ENCODE measurements around the gene LLGL2. TPM values are rescaled to one million over a fixed set of nuclear protein-coding genes. Genes with fewer than 3 reads are reported as not detected.
"Not testable (repeated sequence)": the region's sequence is repeated elsewhere in the genome, so short reads cannot be mapped to it uniquely, and the experiment has no call there.

LLGL2 gene
- total RNA-seq, 1 donor from 2014 or later: 0.75 TPM

DNA sequence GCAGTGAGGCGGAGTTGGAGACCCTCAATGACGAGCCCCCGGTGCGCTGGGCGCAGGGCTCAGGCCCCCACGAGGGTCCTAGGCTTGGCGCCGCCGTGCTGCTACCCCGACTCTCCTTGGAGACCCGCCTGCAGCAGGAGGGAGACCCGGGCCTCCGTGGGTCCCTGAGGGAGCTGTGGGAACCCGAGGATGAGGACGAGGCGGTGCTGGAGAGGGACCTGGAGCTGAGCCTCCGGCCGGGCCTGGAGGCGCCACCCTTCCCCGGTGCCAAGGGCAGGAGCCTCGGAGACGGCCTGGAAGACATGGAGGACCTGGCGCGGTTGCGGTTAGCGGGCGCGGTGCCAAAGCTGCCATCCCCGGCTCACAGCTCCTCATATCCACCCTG, 64.4 kb downstream of the LLGL2 start:
- no peak for DNase-seq (ENCODE audit: low read depth)

DNA sequence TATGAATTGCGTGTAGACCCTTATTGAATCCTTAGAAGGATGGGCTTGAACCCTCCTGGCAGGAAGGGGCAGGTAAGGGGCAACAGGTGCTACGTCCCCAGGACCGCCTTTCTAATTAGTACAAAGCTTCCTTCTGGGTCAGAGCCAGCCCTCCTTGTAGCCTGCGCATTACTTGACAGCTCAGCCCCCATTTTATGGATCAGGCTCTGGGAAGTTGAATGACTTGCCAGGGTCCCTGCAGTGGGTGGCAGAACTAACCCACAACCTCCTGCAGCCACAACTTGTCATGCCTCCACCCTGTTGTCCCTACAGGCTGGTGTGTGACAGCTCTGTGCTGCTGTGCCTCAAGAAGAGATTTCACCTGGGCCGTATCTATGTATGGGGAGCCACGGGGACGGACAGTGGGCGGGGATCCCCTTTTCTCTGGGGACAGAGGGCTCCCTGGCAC, 64.8 kb downstream of the LLGL2 start:
- no peak for DNase-seq (ENCODE audit: low read depth)

DNA sequence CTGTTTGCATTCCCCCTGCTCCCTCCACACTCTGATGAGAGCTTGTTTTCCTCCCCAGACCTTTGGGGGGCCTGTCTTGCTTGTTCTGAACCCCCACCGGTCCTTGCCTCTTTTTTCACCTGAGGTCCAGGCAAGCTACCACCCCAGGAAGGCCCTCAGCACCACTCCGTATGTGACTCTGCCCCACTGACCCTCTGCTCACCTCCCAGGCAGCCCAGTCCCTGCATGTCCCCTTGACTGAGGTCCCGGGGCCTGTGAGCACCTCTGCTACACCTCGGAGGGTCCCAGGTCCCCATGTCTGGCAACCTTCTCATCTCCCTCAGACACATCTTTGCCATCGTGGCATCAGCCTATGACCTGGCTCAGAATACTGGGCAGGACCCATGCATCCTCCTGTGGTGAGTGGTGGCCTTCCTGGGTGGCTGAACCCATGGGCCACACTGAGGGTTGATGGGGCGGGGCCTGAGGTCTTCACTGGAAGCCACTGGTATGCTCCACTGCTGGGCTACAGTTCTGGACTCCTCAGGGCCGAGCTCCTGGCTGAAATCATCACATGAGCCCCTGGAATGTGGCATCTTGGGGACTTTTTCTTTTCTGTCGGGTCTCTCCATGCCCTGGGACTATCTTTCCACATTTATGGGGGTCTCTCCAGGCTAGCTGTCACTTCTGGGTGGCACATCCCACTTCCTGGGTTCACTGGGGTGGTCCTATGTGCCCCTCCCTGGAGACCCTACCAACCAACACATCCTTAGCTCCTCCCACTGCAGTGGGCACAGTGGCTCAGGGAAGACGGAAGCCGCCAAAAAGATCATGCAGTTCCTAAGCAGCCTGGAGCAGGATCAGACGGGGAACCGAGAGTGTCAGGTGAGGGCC, 65.6 kb downstream of the LLGL2 start:
- no peak for DNase-seq (ENCODE audit: low read depth)

DNA sequence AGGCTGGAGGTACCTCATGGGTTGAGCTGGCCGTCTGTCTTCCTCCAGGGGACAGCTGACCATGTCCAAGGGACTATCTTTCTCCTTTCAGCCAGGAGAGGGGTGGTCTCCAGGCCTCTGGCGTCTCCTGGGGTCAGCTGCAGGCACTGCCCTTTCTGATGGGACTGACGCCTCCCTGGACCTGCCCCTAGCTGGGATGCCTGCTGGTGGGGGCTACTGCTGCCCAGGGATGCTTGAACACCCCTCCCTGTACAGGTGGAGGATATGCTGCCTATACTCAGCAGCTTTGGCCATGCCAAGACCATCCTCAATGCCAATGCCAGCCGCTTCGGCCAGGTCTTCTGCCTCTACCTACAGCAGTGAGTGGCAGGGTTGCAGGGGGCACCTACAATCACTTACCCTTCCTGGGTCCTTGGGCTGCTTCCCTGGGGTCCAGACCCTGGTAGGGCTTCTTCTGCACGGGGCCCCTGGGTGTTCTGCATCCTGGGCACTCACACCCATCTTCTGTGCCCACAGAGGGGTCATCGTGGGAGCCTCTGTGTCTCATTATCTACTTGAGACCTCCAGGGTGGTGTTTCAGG, 66.3 kb downstream of the LLGL2 start:
- DNase-seq (ENCODE audit: low read depth): no peak

DNA sequence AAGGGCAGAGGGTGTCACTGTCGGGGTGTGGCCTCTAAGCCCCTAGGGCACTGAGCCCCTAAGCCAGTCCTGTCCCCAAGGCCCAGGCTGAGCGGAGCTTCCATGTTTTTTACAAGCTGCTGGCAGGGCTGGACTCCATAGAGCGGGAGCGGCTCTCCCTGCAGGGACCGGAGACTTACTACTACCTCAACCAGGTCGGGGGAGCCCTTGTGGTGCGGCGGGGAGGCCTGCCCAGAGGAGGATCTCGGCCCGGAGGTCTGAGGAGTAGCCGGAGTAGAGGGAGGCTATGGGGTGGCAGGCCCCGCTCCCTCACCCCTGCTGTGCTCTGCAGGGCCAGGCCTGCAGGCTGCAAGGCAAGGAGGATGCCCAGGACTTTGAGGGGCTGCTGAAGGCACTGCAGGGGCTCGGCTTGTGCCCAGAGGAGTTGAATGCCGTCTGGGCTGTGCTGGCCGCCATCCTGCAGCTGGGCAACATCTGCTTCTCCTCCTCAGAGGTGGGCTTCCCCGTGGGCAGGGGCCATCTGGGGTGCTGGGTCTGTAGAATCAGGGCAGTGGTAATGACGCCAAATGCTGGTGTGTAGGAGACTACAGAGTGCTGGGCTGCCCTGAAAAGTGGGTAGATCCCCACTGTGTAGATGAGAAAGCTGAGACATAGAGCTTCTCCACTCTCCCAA, 67.0 kb downstream of the LLGL2 start:
- no peak for DNase-seq (ENCODE audit: low read depth)

DNA sequence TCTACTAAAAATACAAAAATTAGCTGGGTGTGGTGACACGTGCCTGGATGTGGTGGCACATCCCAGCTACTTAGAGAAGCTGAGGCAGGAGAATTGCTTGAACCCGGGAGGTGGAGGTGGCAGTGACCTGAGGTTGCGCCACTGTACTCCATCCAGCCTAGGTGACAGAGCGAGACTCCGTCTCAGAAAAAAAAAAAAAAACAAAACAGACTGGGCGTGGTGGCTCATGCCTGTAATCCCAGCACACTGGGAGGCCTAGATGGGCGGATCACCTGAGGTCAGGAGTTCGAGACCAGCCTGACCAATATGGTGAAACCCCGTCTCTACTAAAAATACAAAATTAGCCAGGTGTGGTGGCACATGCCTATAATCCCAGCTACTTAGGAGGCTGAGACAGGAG, 67.9 kb downstream of the LLGL2 start:
- DNase-seq (ENCODE audit: low read depth): not testable (repeated sequence)

DNA sequence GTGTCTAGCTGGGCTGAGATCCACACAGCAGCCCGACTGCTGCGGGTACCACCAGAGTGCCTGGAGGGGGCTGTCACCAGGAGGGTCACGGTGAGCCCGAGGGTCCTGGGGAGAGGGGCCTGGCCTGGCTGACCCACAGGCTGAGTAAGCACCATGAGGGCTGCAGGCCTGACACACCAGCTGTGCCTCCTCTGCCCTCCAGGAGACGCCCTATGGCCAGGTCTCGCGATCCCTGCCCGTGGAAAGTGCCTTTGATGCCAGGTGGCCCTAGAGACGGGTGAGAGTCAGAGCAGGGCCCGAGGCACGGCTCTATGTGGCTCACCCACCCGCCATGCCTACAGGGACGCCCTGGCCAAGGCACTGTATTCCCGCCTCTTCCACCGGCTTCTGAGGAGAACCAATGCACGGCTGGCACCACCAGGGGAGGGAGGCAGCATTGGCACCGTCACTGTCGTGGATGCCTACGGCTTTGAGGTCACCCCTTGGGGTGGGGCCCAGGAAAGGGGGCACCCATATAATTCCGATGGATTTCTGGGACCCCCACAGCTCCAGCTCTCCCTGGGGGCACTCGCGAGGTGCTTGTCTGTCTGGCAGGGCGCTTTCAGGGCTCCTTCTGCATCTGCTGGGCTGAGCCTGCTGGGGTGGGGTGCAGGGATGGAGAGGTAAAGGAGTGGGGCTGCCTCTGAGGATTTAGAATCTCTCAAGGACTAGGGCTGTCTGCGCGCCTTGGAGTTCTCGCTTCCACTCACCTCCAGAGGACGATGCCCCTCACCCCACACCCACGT, 69.2 kb downstream of the LLGL2 start:
- DNase-seq (ENCODE audit: low read depth): no peak

DNA sequence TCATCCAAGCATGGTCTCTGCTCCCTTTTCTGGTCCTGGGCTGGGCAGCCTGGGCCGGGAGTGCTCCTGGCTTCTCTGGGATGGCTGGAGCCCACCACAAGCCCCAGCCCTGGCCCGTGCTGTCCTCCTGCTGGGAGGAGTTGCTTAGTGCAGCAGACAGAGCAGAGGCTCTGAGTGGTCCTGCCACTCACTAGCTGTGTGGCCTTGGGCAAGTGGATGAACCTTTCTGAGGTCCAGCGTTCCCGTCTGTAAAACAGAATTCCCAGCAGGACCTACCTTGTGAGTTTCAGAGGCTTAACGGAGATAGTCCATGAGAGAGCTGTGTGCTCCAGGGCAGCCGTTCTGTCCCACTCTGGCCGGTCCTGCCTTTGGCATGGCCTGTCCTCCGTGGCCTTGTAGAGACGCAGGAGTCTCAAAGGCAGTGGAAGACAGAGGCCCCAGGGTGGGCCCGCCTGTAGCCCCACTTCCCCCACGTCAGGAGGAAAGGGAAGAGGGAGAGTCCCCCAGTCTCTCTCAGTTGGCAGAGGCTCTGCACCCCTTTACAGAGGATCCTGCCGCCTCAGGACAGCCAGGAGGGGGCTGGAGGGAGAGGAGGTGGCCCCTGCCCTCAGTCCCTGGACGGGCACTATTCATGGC, 69.9 kb downstream of the LLGL2 start:
- DNase-seq (ENCODE audit: low read depth): no peak

DNA sequence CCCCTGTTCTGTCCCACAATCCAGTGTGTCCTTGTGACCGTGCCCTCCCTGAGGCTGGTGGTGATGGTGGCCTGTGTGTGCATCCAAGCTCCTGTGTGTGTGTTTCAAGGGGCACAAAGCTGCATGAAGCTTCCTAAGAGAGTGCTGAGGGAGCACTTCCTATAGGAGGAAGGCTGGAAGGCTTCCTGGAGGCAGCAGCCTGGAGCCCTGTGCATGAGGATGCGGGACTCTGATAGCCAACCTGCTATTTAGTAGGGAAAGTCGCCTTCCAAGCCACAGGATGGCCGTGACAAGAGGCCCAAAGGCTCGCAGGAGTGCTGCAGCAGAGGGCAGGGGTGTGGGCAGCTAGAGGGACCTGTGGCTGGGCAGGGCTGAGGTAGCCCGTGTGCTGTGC, 70.4 kb downstream of the LLGL2 start:
- no peak for DNase-seq (ENCODE audit: low read depth)

DNA sequence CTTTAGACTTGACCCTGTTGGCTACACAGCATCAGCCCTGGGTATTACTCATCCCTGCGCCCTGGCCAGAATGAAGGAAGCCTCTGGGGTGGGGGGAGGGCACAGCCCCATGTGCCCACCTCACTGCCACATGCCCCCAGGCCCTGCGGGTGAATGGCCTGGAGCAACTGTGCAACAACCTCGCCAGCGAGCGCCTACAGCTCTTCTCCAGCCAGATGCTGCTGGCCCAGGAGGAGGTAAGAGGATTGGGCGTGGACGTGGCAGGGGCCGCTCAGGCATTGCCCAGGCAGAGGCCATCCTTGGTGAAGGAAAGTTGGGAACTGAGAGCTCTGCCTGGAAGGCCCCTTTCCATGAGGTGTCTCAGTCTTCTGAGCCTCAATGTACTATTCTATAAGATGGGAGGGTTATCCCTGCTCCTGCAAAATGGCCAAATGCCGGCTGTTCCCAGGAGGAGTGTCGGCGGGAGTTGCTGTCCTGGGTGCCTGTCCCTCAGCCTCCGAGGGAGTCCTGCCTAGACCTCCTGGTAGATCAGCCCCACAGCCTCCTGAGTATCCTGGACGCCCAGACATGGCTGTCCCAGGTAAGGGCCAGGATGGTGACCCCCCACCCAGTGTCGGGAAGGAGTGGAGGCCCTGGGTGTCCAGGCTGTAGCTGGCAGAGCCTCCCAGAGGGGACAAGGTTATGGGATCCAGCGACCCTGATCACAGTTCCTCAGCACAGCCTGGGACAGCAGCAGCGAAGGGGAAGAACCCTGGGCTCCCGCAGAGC, 71.0 kb downstream of the LLGL2 start:
- no peak for DNase-seq (ENCODE audit: low read depth)

DNA sequence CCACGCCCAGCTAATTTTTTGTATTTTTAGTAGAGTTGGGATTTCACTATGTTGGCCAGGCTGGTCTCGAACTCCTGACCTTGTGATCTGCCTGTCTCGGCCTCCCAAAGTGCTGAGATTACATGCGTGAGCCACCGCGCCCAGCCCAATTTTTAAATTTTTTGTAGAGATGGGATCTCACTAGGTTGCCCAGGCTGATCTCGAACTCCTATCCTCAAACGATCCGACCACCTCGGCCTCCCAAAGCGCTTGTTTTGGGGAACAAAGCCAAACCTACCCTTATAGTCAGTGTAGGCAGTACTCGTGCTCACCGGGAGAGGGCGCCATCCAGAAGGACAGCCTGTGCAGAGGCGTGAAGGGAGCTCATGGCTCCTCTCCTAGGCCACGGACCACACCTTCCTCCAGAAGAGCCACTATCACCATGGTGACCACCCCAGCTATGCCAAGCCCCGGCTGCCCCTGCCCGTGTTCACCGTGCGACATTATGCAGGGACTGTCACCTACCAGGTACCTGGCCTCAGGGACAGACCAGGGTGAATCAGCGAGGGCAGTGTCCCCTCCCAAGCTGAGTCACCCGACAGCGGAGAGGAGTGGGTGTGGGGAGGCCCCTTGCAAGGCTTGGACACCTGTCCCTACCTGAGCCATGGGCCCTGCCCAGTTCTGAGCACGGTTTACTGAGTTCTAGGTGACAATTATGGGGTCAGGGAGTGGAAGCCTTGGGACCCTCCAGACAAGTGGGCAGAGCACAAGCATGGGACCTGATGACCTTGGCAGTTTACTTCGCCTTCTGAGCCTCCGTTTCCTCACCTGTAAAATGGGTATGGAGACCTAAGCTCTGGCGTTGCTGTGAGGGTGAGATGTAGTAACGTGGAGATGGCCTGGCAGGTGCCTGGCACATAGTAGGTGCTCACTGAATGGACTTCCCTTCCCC, 75.8 kb downstream of the LLGL2 start:
- peak; percentile 50 for DNase-seq (ENCODE audit: low read depth)

DNA sequence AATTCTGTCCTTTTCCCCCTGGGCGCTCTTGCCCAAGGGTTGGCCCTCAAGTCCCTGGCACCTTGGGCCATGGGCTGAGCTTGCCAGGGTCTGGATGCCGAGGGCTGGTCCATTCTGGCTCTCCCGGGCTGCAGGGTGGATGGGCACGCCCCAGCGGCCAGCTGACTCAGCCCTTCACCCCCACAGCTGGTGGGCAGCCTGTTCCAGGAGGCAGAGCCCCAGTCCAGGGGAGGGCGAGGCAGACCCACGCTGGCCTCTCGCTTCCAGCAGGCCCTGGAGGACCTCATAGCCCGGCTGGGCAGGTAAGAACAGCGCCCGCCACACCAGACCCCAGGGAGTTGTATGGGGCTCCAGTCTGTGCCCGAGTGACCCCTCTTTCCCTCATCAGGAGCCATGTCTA, 77.1 kb downstream of the LLGL2 start:
- DNase-seq (ENCODE audit: low read depth): peak; percentile 27

DNA sequence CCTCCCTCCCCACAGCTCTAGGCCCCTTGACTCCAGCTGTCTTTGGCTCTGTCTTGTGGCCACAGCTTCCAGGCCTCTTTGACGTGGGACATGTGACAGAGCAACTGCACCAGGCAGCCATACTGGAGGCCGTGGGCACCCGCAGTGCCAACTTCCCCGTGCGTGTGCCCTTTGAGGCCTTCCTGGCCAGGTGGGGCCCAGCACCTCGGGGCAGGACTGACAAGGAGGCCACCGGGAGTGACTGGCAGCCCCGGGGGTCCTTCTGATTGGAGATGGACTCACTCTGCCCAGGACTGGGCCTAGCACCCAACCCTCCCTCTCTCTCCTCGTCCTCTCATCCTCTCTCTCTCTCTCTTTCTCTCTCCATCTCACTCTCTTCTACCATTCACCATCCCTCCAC, 77.6 kb downstream of the LLGL2 start:
- peak; percentile 71 for DNase-seq (ENCODE audit: low read depth)

DNA sequence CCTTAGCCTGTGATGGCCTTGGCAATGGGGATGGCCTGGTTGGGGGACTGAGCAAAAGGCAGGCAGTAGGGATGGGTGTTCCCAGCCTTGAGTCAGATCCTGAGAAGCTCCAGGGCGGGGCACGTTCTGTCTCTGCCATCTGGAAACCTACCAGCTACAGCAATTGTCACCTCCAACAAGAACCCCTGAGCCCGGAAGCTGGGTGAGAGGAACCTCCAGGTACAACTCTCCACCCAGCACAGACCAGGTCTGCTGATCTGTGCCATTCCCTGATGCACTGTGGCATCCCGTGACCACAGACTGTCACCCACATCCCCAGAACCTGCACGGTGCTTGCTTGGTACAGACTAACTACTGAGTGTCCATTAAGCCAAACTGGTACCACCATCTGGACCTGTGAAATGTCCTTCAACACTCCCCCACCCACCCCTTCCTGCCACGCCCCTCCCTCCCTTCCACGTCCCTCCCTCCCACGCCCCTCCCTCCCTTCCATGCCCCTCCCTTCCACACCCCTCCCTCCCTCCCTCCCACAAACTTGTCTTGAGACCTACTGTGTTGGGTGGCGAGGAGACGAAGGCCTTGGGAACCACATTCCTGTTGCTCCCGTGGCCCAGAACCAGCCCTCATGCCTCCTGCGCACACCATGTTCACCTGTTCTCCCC, 78.7 kb downstream of the LLGL2 start:
- peak; percentile 30 for DNase-seq (ENCODE audit: low read depth)

DNA sequence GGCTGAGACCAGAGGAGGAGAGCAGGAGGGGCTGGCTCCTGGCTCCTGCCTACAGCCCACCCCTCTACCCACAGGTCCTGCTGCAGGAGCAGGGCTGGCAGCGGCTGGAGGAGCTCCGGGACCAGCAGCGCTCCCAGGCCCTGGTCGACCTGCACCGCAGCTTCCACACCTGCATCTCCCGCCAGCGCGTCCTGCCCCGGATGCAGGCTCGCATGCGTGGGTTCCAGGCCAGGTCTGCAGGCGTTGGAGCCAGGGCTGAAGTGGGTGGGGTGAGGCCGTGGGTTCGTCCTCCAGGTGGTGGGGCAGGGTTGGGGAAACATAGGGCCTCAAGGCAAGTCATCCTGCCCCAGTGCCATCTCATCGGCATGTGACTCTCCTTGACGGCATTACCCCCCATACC, 80.3 kb downstream of the LLGL2 start:
- DNase-seq (ENCODE audit: low read depth): no peak

DNA sequence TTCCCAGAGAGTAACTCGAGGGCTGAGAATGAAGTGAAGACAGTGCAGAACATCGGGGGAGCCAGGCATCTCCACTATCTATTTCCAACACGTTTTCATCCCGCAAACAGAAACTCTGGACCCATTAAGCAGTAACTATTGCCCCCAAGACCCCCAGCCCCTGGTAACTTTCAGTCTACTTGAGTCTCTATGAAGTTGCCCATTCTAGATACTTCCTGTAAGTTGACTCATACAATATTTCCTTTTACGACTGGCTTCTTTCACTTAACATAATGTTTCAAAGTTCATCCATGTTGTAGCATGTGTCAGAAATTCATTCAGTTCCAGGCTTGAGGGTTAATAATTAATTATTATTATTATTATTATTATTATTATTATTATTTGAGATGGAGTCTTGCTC, 81.6 kb downstream of the LLGL2 start:
- no peak for DNase-seq (ENCODE audit: low read depth)

DNA sequence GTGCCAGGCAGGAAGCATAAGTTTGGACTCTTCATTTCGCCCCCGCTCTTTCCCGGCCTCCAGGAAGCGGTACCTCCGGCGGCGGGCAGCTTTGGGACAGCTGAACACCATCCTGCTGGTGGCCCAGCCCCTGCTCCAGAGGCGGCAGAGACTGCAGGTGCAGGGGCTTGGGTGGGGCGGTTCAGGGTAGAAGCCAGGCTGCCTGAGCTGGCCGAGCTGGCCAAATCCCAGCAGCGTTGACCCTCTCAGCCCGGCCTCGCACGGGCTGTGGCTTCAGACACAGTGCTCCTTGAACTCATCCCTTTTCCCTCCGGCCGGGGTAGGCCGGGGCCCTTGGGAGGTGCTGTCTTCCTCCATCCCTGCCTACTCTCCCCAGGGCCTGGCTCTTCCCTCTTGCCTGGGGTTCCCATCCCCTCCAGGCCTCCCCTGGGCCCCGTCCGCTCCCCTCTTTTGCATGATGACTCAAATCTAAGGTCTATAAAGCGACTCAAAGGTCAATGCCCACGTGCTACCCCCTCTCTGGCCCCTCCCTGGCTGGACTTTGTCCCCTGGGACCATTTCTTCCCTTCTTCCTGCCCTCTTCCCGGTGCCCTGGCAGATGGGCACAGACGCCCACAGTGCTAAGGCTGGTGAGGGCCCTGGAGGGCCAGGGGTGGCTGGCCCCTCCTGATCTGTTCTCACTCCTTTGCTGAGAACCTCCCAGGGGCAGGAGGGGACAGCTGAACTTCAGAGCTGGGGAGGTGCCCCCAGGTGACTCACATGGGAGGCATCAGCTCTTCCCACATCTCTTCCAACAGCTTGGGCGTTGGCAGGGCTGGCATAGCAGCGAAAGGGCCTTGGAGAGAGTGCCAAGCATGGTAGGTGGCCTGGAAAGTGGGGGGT, 84.8 kb downstream of the LLGL2 start:
- DNase-seq (ENCODE audit: low read depth): peak; percentile 44

All from myocyte (in vitro differentiated cells).